GM19438 (cell line): ENCODE data around the gene NFE2L3.
A peak's percentile ranks its signal among the peaks of the same experiment; 100 is the strongest.
"Not testable (repeated sequence)": the region's sequence is repeated elsewhere in the genome, so short reads cannot be mapped to it uniquely, and the experiment has no call there.

Experiments
- ATAC-seq: cut with Tn5 transposase; IDR thresholded peaks from one replicate; pipeline ENCODE4 v1.9.1; 2021; ENCODE audit warnings: low read depth; ENCODE audit not compliant: unreplicated experiment

The NFE2L3 gene, protein sequence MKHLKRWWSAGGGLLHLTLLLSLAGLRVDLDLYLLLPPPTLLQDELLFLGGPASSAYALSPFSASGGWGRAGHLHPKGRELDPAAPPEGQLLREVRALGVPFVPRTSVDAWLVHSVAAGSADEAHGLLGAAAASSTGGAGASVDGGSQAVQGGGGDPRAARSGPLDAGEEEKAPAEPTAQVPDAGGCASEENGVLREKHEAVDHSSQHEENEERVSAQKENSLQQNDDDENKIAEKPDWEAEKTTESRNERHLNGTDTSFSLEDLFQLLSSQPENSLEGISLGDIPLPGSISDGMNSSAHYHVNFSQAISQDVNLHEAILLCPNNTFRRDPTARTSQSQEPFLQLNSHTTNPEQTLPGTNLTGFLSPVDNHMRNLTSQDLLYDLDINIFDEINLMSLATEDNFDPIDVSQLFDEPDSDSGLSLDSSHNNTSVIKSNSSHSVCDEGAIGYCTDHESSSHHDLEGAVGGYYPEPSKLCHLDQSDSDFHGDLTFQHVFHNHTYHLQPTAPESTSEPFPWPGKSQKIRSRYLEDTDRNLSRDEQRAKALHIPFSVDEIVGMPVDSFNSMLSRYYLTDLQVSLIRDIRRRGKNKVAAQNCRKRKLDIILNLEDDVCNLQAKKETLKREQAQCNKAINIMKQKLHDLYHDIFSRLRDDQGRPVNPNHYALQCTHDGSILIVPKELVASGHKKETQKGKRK

DNA sequence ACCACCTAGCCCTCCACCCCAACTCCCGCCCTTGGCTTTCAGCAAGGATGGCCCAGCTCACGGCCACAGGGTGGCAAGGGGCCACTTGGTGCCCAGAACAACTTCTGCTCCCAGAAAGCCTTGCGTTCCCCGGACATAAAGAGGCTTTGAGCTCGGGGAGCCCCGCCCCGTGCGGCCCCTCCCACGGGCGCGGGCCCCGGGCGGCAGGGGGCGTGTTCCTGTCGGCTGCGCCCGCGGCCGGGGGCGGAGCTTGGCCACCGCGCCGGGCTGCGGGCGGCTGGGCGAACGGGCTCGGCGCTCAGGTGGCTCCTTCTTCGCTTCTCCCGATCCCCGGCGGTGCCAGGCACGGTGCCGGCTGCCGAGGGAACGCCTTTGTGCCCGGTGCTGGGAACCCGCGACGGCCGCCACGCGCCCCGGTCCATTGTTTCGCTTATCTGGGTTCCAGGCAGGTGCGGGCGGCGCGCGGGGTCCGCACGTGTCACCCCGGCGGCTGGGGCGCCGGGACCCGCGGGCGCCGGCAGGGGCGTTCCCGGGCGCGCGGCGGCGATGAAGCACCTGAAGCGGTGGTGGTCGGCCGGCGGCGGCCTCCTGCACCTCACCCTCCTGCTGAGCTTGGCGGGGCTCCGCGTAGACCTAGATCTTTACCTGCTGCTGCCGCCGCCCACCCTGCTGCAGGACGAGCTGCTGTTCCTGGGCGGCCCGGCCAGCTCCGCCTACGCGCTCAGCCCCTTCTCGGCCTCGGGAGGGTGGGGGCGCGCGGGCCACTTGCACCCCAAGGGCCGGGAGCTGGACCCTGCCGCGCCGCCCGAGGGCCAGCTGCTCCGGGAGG is at the start of gene NFE2L3:
NFE2L3 (plus strand) TSS at position 246 of the 829 bp plus-strand sequence; CDS start at position 547, 301 bp downstream.
- peak; percentile 53 for ATAC-seq

DNA sequence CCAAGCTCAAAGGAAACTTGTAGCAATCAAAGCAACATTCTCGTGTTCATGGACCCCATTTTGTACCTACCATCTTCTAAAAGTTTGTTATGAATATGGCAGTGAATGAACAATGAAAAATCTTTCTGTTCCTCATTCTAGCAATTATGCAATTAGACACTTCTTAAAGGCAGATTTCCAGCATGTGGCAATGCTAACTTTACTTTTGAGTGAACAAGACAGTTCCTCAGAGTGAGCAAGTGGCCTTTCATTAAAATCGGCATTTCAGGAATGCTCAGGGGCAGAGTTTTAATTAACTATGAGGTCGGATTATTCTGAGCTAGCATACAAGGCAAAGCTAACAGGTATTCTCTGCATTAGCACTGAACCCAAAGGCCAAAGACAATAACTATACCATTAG is 48.4 kb upstream of the NFE2L3 start:
- ATAC-seq: no peak

DNA sequence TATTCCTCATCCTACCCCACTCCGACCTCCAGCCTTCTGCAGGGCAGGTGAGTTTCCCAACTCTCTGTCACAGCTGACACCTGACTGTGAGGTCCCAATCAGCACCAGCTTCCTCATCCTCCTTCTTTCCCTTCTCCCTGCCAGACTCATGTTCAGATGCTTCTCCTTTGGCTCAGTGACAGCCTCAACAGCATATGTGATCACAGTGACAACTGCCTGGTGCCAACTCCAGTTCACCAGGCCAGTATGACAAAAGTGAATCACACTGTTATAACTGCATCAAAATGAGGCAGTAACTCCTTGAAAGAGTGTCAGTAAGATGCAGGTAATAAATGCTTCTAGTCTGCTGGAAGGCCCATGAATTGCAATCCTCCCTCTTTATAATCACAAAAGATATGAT is 46.8 kb upstream of the NFE2L3 start:
- no peak for ATAC-seq

DNA sequence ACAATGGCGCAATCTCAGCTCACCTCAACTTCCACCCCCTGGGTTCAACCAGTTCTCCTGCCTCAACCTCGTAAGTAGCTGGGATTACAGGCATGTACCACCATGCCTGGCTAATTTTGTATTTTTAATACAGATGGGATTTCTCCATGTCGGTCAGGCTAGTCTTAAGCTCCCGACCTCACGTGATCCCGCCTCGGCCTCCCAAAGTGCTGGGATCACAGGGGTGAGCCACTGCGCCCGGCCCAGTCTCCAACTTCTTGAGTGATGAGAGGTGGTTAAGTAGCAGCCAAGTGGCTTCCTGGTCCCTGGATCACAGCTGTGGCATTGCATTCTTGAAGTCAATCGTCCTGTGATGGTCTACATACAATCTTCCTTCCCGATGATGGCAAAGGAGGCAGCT is 46.1 kb upstream of the NFE2L3 start:
- no peak for ATAC-seq

DNA sequence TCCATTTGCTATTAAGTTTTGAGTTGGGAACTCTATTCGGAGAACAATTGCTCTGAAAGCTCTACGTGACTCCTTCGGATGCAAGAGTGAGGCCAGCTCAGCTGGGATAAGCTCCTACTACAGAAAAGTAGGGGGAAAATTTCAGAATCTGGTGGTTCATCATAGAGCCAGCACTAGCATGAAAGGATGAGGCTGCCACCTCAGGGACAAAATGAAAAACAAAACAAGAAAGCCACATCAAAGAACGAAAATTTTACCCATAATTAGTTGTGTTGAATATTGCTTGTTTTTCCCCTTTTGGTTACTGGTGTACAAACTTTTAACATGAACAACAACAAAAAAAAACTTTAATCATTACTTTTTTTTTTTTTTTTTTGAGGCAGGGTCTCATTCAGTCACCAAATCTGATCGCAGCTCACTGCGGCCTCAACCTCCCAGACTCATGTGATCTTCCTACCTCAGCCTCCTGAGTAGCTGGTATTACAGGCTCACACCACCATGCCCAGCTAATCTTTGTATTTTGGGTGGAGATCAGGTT is 39.7 kb upstream of the NFE2L3 start:
- ATAC-seq: no peak

DNA sequence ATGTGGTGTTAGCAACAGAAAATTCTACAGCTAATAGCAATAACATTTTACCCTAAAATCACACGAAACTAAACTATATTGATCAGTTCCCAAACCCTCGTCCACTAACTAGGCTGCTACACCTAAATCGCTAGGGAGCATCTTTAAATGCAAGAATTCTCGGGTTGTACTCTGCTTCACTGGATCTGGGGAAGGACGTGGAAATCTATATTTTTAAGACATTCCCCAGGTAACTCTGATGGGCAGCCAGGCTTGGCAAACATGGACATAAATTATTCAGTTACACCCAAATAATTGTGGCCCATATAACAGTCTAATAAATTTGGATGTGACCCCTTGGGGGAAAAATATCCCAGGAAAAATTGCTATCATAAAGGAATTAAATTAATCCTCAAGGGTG is 36.3 kb upstream of the NFE2L3 start:
- ATAC-seq: no peak

DNA sequence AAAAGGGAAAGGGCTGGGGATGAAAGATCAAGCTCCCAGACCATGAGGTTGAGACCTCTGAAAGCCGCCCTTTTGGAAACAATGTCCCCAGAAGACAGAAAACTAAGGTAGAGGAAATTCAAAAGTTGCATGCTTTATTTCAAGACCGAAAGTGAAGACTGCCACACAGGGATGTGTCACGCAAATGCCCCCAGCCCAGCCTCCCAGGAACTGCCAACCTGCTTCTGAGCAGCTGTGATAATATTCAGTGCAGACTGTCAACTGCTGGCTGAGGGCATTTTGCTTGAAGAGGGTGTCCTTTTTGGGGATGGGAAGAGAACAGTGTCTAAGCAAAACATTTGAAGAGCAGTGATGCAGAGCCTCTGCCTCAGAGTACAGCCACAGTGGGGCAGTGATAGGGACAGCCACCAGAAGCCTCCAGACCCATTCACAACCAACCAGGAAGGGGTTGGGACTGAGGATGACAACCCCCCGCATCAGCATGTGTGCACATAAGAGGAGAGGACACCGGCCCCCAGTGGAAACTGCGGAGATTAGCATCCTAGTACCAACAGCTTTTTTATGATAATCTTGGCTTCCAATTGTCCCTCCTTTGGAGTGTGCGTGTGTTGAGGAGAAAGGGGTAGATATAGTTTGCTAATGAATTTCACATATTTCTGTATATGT is 34.7 kb upstream of the NFE2L3 start:
- ATAC-seq: no peak

DNA sequence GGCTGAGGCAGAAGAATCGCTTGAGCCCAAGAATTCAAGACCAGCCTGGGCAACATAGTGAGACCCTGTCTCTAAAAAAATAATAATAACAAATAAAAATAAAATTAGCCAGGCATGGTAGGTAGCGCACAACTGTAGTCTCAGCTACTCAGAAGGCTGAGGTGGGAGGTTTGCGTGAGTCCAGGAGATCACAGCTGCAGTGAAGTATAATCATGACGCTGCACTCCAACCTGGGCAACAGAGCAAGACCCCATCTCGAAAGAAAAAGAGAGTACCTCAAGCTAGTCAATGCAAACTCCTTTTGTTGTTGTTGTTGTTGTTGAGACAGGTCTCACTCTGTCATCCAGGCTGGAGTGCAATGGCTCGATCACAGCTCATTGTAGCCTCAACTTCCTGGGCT is 34.0 kb upstream of the NFE2L3 start:
- ATAC-seq: no peak

DNA sequence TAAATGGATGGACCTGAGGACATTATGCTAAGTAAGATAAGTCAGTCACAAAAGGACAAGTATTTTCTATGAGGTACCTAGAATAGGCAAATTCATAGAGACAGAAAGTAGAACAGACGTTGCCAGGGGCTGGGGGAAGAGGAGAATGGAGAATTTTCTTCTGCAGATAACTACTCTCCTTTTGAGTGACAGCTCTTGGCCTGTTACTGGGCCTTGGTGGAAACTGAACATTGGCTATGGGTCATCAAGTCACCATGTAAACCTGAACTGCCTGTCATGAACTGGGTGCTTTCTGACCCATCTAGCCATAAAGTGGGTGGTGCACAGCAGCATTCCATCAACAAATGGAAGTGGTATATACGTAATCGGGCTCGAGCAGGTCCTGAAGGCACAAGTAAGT is 29.3 kb upstream of the NFE2L3 start:
- no peak for ATAC-seq

DNA sequence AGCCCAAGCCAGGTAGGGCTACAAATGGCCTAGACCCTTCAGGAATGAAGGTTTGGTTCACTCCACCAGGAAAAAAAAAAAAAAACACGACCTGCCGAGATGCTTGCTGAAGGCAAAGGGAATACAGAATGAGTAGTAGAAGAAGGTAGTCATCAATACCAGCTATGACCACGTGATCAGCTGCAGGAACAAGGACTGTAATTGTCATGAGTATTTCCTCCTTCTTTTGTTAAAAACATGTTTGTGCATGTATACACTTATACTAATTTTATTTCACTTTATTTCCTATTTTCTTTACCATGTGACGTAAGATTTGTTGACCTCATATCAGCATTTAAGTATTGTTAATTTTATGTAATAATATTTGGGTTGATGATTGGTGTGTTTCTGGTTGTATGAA is 27.2 kb upstream of the NFE2L3 start:
- not testable (repeated sequence) for ATAC-seq

DNA sequence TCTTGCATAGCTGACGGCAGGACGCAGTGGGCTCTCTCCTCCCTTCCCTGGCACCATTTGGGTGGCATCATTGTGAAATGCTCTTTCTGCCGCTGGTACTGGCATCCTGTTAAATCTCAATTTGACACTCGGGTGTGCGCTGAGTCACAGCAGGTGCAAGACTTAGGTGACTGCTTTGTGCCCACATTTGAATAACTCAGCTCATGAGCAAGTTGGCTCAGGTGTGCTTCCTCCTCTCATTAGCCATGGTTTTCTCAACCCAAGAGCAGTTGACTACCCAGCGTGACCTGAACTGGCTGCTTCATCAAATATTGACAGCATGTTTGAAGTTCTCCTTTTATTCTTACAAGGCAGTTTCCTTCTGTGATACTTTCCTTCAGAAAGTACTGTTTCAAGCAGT is 24.6 kb upstream of the NFE2L3 start:
- no peak for ATAC-seq

DNA sequence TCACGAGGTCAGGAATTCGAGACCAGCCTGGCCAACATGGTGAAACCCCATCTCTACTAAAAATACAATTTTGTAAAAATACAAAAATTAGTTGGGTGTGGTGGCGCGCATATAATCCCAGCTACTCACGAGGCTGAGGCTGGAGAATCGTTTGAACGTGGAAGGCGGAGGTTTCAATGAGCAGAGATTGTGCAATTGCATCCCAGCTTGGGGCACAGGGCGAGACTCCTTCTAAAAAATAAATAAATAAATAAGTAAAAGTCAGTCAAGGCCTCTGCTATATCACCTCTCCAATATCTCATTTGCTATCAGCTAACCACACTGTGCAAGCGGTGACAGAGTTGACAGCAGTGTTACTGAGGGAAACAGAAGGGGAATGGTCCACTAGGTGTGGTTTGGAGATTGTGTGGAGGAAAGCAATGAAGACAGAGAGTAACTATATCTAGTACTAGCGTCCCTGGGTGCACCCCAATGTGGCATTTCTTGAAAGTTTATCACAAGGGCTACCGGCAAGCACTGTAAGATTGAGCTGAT is 20.9 kb upstream of the NFE2L3 start:
- no peak for ATAC-seq

DNA sequence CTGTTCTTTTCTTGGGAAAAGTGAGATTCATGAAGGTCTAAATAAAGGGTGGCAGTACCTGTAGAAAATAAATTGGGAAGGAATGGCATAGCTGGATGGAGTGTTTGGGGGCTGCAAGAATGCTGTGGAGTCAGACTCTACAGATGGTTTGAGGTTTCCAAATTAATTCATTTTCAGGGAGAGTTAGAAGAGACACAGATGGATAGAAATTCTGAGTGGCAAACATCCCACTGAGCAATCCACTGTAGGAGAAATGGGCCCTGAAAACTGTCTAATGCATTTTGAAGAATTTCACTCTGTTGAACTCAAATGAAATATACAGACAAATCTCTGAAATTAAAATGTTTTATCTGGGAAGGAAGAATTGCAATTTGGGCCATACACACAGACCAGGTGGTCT is 16.9 kb upstream of the NFE2L3 start:
- no peak for ATAC-seq

DNA sequence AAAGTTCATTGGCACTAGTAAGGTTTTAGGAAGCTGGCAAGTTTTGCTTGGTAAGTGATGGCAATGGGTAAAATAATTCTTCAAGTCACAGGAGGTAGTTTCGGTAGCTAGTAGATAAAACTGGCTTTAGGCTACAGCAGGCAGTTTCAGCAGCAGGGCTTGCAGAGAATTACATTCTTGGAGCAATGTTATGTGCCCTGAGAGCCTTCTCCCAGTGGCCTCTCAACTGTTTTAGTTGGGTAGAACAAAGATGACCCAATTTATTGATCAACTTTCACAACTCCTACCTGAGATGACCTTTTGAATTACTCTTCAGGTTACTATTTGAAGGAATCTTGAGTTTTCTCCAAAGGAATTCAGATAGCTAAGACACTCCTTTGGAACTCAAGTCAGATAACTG is 16.4 kb upstream of the NFE2L3 start:
- no peak for ATAC-seq

DNA sequence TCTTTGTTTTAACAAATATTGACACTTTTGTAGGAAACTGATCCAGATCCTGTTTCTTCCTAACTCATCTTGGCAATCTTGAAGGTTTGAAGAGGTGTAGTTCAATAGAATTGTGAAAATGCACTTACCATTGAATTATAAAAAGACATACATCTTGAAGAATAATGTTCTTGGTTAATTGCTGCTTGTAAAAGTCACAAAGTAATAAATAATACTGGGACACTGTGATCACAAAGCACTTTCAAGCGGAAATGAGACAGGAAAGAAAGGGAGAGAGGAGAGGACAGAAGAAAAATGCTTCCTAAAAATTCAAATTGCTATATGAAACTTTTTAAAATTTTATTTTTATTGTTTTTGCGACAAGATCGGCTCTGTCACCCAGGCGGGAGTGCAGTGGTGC is 15.2 kb upstream of the NFE2L3 start:
- ATAC-seq: no peak

DNA sequence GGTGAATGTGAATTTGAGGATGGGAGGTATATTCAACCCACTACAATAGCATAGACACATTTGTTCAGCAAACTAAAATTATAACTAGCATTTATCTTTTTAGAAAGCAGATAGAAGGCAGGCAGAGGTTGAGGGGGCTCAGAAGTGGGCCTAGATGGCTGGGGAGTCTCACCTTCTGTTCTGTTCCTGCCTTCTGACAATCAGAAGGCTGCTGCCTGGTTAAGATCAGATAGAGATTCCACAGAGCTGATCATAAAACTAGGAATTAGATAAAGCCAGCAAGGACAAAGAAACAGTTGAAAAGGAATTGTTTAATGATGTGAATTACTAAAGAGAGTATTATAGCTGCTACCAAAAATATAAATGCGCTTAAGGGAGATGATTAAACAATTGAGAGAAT is 11.6 kb upstream of the NFE2L3 start:
- no peak for ATAC-seq

DNA sequence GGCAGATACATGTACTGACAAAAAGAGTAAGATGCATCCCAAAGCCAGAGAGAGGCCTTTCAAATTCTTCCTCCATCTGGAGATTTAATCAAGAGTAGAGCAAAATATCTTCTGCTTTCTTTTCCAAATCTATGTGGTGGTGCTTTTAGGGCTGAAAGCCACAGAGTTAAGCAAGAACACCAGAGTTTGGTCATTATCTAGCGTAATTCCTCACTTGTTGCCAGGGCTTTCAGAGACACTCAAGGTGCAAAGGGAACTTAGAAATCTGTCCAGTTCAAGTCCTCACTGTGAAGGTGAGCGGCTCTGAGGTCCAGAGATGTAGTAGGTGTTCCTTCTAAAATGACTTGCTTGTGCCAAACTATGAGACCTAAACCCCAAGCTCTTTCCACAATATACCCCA is 10.9 kb upstream of the NFE2L3 start:
- ATAC-seq: no peak

DNA sequence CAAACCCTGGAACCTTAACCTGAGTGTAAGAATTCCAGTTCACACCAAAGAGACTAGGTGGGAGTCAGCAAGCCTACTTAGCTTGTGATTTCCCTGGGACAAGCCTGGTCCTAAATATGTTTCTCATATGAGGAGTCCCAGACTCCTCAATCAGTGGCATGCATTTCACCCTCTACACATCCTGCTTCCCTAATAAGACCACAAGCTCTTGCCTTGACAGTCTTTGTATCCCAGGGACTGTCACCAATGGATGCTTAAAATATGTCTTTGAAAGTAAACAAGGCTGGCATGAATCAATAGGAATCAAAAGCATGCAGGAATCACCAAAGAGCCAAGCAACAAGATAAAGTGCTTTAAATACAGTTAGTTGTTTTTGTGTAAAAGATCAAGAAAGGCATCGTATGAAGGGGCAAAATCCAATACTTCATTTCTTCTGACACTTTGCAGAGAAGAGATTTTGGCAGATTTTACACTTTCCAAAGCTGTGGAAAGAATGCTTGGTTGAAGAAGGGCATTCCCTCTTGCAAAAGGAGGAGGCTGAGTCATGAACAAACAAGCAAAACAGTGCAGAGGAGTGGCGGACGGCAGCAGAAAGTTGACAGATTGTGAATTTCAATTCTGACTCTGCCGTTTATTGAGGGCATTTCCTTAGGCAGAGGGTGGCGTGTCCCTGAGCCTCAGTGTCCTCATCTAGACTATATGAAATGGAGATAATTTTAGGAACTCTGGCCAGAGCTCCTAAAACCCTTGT is 8.5 kb upstream of the NFE2L3 start:
- ATAC-seq: no peak
